GM18526 (cell line): ENCODE data around the gene TRABD.
A peak's percentile ranks its signal among the peaks of the same experiment; 100 is the strongest.

ENCODE experiments used
- POLR2A ChIP-seq: IDR thresholded peaks from 3 replicates; pipeline ENCODE4 v1.6.1; 2011; ENCODE audit not compliant: insufficient read length; ENCODE audit errors: extremely low read depth

The TRABD gene

GRCh38 chr22:50185375-50186087, at the start of gene TRABD:
Gene TRABD, plus strand, starts transcription at chr22:50185913. Its CDS starts 7,148 bp downstream, at chr22:50193061.
- TF ChIP-seq POLR2A, result peak; percentile 62

- TF ChIP-seq POLR2A, result no peak
These were observed 49.1 kb upstream of the TRABD start for GRCh38 chr22:50136581-50137015.

GRCh38 chr22:50138041-50138440, 47.7 kb upstream of the TRABD start:
- TF ChIP-seq POLR2A, result no peak

- no peak for TF ChIP-seq POLR2A
These were observed 46.7 kb upstream of the TRABD start for GRCh38 chr22:50138988-50139387.

GRCh38 chr22:50139843-50140415, 45.8 kb upstream of the TRABD start:
- TF ChIP-seq POLR2A, result no peak

- TF ChIP-seq POLR2A, result no peak
These were observed 45.1 kb upstream of the TRABD start for GRCh38 chr22:50140615-50141014.

GRCh38 chr22:50141462-50141861, 44.3 kb upstream of the TRABD start:
- TF ChIP-seq POLR2A, result no peak

- no peak for TF ChIP-seq POLR2A
These were observed 43.8 kb upstream of the TRABD start for GRCh38 chr22:50141891-50142363.

GRCh38 chr22:50143096-50143495, 42.6 kb upstream of the TRABD start:
- no peak for TF ChIP-seq POLR2A

- TF ChIP-seq POLR2A, result no peak
These were observed 41.6 kb upstream of the TRABD start for GRCh38 chr22:50144005-50144614.

GRCh38 chr22:50145721-50146438, 39.8 kb upstream of the TRABD start:
- TF ChIP-seq POLR2A, result no peak

- TF ChIP-seq POLR2A, result no peak
These were observed 39.1 kb upstream of the TRABD start for GRCh38 chr22:50146439-50147238.

- no peak for TF ChIP-seq POLR2A
These were observed 37.6 kb upstream of the TRABD start for GRCh38 chr22:50148166-50148500.

GRCh38 chr22:50148991-50149721, 36.6 kb upstream of the TRABD start:
- TF ChIP-seq POLR2A, result no peak
